HEK293 (cell line): ENCODE measurements around the gene TOMT.

ENCODE experiments used
- ATF2 ChIP-seq: fragments of 450-650 bp; formaldehyde crosslinking; IDR thresholded peaks from 2 replicates; pipeline ENCODE4 v1.5.1; 2016; ENCODE audit warnings: missing biosample characterization, missing genetic modification characterization, low read depth
- CTCF ChIP-seq: fragments of 450-650 bp; formaldehyde crosslinking; IDR thresholded peaks from 2 replicates; pipeline ENCODE4 v1.5.1; 2016; ENCODE audit warnings: missing biosample characterization, missing genetic modification characterization
- GLIS1 ChIP-seq: fragments of 450-650 bp; formaldehyde crosslinking; IDR thresholded peaks from 2 replicates; pipeline ENCODE4 v1.5.1; 2016; ENCODE audit warnings: missing biosample characterization, missing genetic modification characterization
- PBX3 ChIP-seq: sonication (generic); formaldehyde crosslinking; IDR thresholded peaks from 2 replicates; pipeline ENCODE4 v1.8.1; 2022; ENCODE audit warnings: mild to moderate bottlenecking, moderate library complexity, missing genetic modification reagents
- YY1 ChIP-seq: fragments of 450-650 bp; formaldehyde crosslinking; IDR thresholded peaks from 2 replicates; pipeline ENCODE4 v1.5.1; 2018; ENCODE audit warnings: missing biosample characterization, missing genetic modification characterization
- ZBTB17 ChIP-seq: fragments of 450-650 bp; formaldehyde crosslinking; IDR thresholded peaks from 2 replicates; pipeline ENCODE4 v1.5.1; 2016; ENCODE audit warnings: missing biosample characterization, missing genetic modification characterization
- ZBTB8A ChIP-seq: fragments of 450-650 bp; formaldehyde crosslinking; IDR thresholded peaks from 2 replicates; pipeline ENCODE4 v1.5.1; 2016; ENCODE audit warnings: missing biosample characterization, missing genetic modification characterization
- ZFP37 ChIP-seq: fragments of 450-650 bp; formaldehyde crosslinking; IDR thresholded peaks from 2 replicates; pipeline ENCODE4 v1.5.1; 2016; ENCODE audit warnings: missing biosample characterization, missing genetic modification characterization
- ZNF654 ChIP-seq: fragments of 450-650 bp; formaldehyde crosslinking; IDR thresholded peaks from 2 replicates; pipeline ENCODE4 v1.5.1; 2016; ENCODE audit warnings: low read depth, missing biosample characterization, missing genetic modification characterization

GRCh38 chr11:72067676-72068075, 38.0 kb upstream of the TOMT start:
- TF ChIP-seq CTCF (tag by site-specific recombination) (no peak), YY1 (tag by site-specific recombination) (no peak), GLIS1 (tag by site-specific recombination) (no peak), PBX3 (CRISPR knock-in tag) (no peak), ZBTB17 (tag by site-specific recombination) (no peak), ZFP37 (tag by site-specific recombination) (no peak), ZBTB8A (tag by site-specific recombination) (no peak), ATF2 (tag by site-specific recombination) (no peak), ZNF654 (tag by site-specific recombination) (no peak)
